ENCODE results near the gene CREB3L2. TPM values are rescaled to one million over a fixed set of nuclear protein-coding genes. Genes with fewer than 3 reads are reported as not detected.

The CREB3L2 gene
- polyA plus RNA-seq, 1 of the 3 experiments (the other 2 are of a cell fraction): 22.9 TPM

DNA sequence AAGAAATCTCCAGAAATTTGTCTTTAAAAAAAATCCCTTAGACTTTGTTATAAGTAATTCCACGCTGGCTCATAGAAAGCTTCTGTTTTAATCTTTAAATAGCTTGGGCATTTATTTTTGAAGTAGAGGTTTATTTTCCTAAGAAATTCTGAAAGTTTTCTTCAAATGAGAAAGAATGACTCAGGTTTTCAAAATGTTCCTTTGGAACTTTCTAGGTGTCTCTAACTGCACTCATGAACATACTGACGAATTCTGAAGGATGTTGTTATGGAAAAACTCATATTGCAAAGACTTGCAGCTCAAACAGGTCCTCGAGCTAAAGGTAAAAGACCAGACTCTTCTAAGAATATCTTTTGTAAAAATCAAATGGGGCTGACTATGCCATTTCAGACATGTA is 165.8 kb downstream of the CREB3L2 start:
- peaks cover 17% of the 10 kb centered on the region; the same call in 1 of the 2 replicates for H3K9me3 ChIP-seq
- ChIA-PET POLR2A (interaction anchor here (0.8 kb wide), 1 partner anchor 11 kb away, joined by 3 read pairs; the partner anchor contains the start of gene DGKI), CTCF (interaction anchor here (1.2 to 4.2 kb wide), 2 partner anchors 9 to 180 kb away, joined by 3 to 20 read pairs; no protein-coding TSS in a partner anchor)
- TF ChIP-seq, protein P1, sequence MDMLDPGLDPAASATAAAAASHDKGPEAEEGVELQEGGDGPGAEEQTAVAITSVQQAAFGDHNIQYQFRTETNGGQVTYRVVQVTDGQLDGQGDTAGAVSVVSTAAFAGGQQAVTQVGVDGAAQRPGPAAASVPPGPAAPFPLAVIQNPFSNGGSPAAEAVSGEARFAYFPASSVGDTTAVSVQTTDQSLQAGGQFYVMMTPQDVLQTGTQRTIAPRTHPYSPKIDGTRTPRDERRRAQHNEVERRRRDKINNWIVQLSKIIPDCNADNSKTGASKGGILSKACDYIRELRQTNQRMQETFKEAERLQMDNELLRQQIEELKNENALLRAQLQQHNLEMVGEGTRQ (IDR thresholded peaks at IDR 0.05; ENCODE audit: borderline replicate concordance, low read depth, low read length): no peak
- TF ChIP-seq GABPA (IDR thresholded peaks at IDR 0.05; ENCODE audit: low read depth) (no peak), PBX3 (IDR thresholded peaks at IDR 0.05) (no peak), TEAD4 (IDR thresholded peaks at IDR 0.05; ENCODE audit: borderline replicate concordance, insufficient read depth) (no peak), JUND (IDR thresholded peaks at IDR 0.05) (no peak), NFIC (IDR thresholded peaks at IDR 0.05; ENCODE audit: borderline replicate concordance) (no peak), TCF12 (IDR thresholded peaks at IDR 0.05) (no peak), NRF1 (IDR thresholded peaks at IDR 0.05; ENCODE audit: low read depth, low read length) (no peak), POLR2AphosphoS5 (IDR thresholded peaks at IDR 0.05; ENCODE audit: low read depth, low read length) (no peak), RXRA (IDR thresholded peaks at IDR 0.05; ENCODE audit: borderline replicate concordance, low read depth) (no peak), YY1 (IDR thresholded peaks at IDR 0.05; ENCODE audit: low read depth) (no peak), MXI1 (IDR thresholded peaks at IDR 0.05; ENCODE audit: low read depth, low read length) (no peak), CTCF (IDR thresholded peaks at IDR 0.05) (no peak), RFX5 (IDR thresholded peaks at IDR 0.05; ENCODE audit: low read length) (no peak), SIN3A (IDR thresholded peaks at IDR 0.05; ENCODE audit: borderline replicate concordance, low read depth, low read length) (no peak), RAD21 (IDR thresholded peaks at IDR 0.05; ENCODE audit: low read length) (no peak)
- TF ChIP-seq, protein P2, sequence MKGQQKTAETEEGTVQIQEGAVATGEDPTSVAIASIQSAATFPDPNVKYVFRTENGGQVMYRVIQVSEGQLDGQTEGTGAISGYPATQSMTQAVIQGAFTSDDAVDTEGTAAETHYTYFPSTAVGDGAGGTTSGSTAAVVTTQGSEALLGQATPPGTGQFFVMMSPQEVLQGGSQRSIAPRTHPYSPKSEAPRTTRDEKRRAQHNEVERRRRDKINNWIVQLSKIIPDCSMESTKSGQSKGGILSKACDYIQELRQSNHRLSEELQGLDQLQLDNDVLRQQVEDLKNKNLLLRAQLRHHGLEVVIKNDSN (IDR thresholded peaks at IDR 0.05; ENCODE audit: borderline replicate concordance, low read depth): no peak
- TF ChIP-seq, protein P3, sequence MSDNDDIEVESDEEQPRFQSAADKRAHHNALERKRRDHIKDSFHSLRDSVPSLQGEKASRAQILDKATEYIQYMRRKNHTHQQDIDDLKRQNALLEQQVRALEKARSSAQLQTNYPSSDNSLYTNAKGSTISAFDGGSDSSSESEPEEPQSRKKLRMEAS (IDR thresholded peaks at IDR 0.05; ENCODE audit: low read depth): no peak
- TF ChIP-seq, protein P4, sequence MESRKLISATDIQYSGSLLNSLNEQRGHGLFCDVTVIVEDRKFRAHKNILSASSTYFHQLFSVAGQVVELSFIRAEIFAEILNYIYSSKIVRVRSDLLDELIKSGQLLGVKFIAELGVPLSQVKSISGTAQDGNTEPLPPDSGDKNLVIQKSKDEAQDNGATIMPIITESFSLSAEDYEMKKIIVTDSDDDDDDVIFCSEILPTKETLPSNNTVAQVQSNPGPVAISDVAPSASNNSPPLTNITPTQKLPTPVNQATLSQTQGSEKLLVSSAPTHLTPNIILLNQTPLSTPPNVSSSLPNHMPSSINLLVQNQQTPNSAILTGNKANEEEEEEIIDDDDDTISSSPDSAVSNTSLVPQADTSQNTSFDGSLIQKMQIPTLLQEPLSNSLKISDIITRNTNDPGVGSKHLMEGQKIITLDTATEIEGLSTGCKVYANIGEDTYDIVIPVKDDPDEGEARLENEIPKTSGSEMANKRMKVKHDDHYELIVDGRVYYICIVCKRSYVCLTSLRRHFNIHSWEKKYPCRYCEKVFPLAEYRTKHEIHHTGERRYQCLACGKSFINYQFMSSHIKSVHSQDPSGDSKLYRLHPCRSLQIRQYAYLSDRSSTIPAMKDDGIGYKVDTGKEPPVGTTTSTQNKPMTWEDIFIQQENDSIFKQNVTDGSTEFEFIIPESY (IDR thresholded peaks at IDR 0.05; ENCODE audit: borderline replicate concordance, low read depth): no peak
- no peak overlapping the region for H2AFZ ChIP-seq (ENCODE audit: low read depth)
- peaks cover 5% of the 10 kb centered on the region for H3F3A ChIP-seq (replicated peaks; ENCODE audit: insufficient read depth)
- H4K20me1 ChIP-seq (ENCODE audit: insufficient read depth): no peaks in the 10 kb centered on the region
- peaks cover 28% of the 10 kb centered on the region; the same call in 1 of the 2 replicates for H3K79me2 ChIP-seq (ENCODE audit: insufficient read depth)
- 74% methylated on average over 3 of the region's 3 CpGs for WGBS (ENCODE audit: low lambda C conversion rate)
- no peak overlapping the region for H3K9ac ChIP-seq
- peaks cover 5 to 27% of the 10 kb centered on the region in 2 experiments for H3K36me3 ChIP-seq (replicated peaks in 1 of 2; ENCODE audit: control insufficient read depth in 1 of 2, insufficient read depth in 2 of 2, low read length in 1 of 2)
- DNase-seq: no peak
- H3K4me1 ChIP-seq (ENCODE audit: control insufficient read depth in 1 of 2, insufficient read depth in 2 of 2, low read depth in 1 of 2, low read length in 1 of 2): peaks cover 6 to 8% of the 10 kb centered on the region in 2 experiments; a peak in 3 of 4 replicates
- H3K9me2 ChIP-seq: no peaks in the 10 kb centered on the region
- H3K27me3 ChIP-seq (ENCODE audit: insufficient read depth): no peaks in the 10 kb centered on the region
- peak overlapping the region in 1 of 2 experiments; percentile 6; a peak in 1 of 4 replicates for H3K27ac ChIP-seq (ENCODE audit: low read depth in 2 of 2, low read length in 1 of 2)
- no peak overlapping the region for H3K4me2 ChIP-seq
- no peak overlapping the region for H3K4me3 ChIP-seq (ENCODE audit: low read depth in 2 of 2, low read length in 1 of 2)

All from SK-N-SH (cell line).